ENCODE results near the gene HMGB4.

DNA sequence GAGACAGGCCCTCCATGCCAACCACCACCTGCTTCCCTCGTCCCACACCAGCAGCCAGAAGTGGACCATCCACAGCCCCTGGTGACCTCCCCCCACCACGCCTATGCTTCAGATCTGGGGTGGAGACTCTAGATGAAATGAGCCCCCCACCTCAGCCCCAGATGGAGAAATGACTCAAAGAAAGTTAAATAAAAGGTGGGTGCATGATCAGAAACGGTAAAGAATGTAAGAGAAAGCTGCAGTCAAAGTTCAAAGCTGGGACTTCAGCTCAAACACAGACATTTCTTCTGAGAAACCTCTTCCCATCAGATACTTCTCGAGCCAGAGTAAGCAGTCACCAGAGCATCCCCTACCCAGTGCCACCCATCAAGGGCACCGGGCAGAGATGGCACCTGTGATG, 43.1 kb upstream of the HMGB4 start:
- TF ChIP-seq, protein P1, sequence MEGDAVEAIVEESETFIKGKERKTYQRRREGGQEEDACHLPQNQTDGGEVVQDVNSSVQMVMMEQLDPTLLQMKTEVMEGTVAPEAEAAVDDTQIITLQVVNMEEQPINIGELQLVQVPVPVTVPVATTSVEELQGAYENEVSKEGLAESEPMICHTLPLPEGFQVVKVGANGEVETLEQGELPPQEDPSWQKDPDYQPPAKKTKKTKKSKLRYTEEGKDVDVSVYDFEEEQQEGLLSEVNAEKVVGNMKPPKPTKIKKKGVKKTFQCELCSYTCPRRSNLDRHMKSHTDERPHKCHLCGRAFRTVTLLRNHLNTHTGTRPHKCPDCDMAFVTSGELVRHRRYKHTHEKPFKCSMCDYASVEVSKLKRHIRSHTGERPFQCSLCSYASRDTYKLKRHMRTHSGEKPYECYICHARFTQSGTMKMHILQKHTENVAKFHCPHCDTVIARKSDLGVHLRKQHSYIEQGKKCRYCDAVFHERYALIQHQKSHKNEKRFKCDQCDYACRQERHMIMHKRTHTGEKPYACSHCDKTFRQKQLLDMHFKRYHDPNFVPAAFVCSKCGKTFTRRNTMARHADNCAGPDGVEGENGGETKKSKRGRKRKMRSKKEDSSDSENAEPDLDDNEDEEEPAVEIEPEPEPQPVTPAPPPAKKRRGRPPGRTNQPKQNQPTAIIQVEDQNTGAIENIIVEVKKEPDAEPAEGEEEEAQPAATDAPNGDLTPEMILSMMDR (conservative IDR thresholded peaks at IDR 0.05), result no peak
- TF ChIP-seq ZFX (IDR thresholded peaks at IDR 0.05), result no peak
